Panc1 (cell line): ENCODE results near the gene PTPRE.

Experiments
- CTCF ChIP-seq: fragments of 450-650 bp; IDR thresholded peaks from 2 replicates; pipeline ENCODE4 v1.5.1; 2017; ENCODE audit warnings: mild to moderate bottlenecking
- POLR2AphosphoS5 ChIP-seq: IDR thresholded peaks from 2 replicates; pipeline ENCODE4 v1.6.1; 2012; ENCODE audit warnings: mild to moderate bottlenecking, low read depth, low read length, moderate library complexity
- REST ChIP-seq, 2 experiments: IDR thresholded peaks; 2 replicates each; pipeline ENCODE4 v1.6.1; 2011 to 2012; ENCODE audit warnings: low read depth in 2 of 2, control low read depth in 1 of 2, low read length in 1 of 2, mild to moderate bottlenecking in 1 of 2, moderate library complexity in 1 of 2; ENCODE audit not compliant: insufficient read depth in 1 of 2
- SIN3A ChIP-seq: IDR thresholded peaks from 2 replicates; pipeline ENCODE4 v1.6.1; 2012; ENCODE audit warnings: low read depth, mild to moderate bottlenecking, low read length, moderate library complexity, borderline replicate concordance; ENCODE audit not compliant: insufficient read depth

GRCh38 chr10:127869329-127869728 is 37.6 kb upstream of the PTPRE start:
- no peak for TF ChIP-seq CTCF
- TF ChIP-seq REST (IDR thresholded peaks at IDR 0.05; ENCODE audit: insufficient read depth in 1 of 2, low read depth in 2 of 2, low read length in 1 of 2) = no peak
- TF ChIP-seq POLR2AphosphoS5 = no peak
- no peak for TF ChIP-seq SIN3A
